Muscle layer of duodenum (tissue), 2 donors: ENCODE results near the gene ATP13A2.
A peak's percentile ranks its signal among the peaks of the same experiment; 100 is the strongest.

Source experiments
- H3K27ac ChIP-seq: one replicate; pipeline ENCODE4 v1.7.0; 2013; ENCODE audit warnings: mild to moderate bottlenecking, low read length
- H3K27me3 ChIP-seq: one replicate; pipeline ENCODE4 v1.7.0; 2013; ENCODE audit warnings: low read depth, mild to moderate bottlenecking, control low read depth, low read length
- H3K36me3 ChIP-seq, 2 donors: one replicate each; pipeline ENCODE4 v1.7.0; 2013; ENCODE audit warnings: low read length in 2 of 2, control low read depth in 1 of 2, mild to moderate bottlenecking in 1 of 2; ENCODE audit not compliant: insufficient read depth in 2 of 2, control insufficient read depth in 1 of 2
- H3K4me1 ChIP-seq, 2 donors: one replicate each; pipeline ENCODE4 v1.7.0; 2013; ENCODE audit warnings: low read length in 2 of 2, mild to moderate bottlenecking in 2 of 2, control low read depth in 1 of 2, moderate library complexity in 1 of 2; ENCODE audit not compliant: insufficient read depth in 2 of 2, control insufficient read depth in 1 of 2
- H3K4me3 ChIP-seq, 2 donors: one replicate each; pipeline ENCODE4 v1.7.0; 2013; ENCODE audit warnings: low read length in 2 of 2, low read depth in 1 of 2, mild to moderate bottlenecking in 1 of 2
- H3K9me3 ChIP-seq, 2 donors: one replicate each; pipeline ENCODE4 v1.7.0; 2013; ENCODE audit warnings: low read length in 2 of 2, control low read depth in 1 of 2, mild to moderate bottlenecking in 1 of 2; ENCODE audit not compliant: control insufficient read depth in 1 of 2
- donor health status: healthy.

The ATP13A2 gene

GRCh38 chr1:16986560-16986959 is 25.2 kb downstream of the ATP13A2 start:
- H3K36me3 ChIP-seq = peaks cover 6 to 32% of the 10 kb centered on the region in 2 donors
- H3K4me3 ChIP-seq = no peak overlapping the region
- peaks cover 0 to 5% of the 10 kb centered on the region in 2 donors for H3K4me1 ChIP-seq
- no peak overlapping the region for H3K27ac ChIP-seq
- no peaks in the 10 kb centered on the region for H3K27me3 ChIP-seq
- no peaks in the 10 kb centered on the region for H3K9me3 ChIP-seq

DNA sequence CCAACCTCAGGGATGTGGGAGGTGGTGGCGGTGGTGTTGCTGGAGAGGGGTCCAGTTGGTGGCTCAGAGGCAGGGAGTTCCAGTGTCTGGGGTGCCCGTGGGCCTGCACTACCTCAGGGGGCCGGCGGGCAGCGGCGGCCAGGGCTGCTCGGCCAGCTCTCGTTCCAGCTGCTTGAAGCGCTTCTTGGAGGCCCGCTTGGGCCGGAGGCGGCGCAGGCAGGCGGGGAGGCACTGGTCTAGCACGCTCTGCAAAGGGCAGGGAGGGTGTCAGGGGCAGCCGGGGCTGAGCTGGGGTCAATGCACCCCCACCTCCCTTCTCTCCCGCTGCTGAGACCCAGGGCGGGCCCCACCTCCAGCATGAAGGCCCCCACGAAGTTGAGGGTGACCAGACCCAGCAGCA is 25.6 kb downstream of the ATP13A2 start:
- no peaks in the 10 kb centered on the region for H3K9me3 ChIP-seq
- H3K27ac ChIP-seq = no peak overlapping the region
- peaks cover 6 to 32% of the 10 kb centered on the region in 2 donors for H3K36me3 ChIP-seq
- peaks cover 0 to 5% of the 10 kb centered on the region in 2 donors for H3K4me1 ChIP-seq
- no peaks in the 10 kb centered on the region for H3K27me3 ChIP-seq
- no peak overlapping the region for H3K4me3 ChIP-seq

DNA sequence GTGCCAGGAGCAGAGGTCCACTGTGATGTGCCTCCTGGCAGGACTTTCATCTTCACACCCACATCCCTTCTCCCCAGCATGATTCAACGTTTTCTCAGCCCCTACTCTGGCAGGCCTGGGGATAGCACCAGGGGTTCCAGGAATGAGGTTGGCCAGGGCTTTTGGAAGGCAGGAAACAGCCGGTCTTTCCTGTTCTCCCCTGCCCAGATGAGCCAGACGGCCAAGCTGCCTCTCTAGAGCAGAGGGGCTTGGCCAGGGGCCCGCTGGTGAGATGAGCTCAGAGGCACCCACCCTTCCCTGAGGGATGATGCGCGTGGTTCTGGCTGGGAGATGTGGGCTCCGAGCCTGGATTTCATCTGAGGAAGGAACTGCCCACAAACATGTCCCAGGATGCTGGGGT is 27.0 kb downstream of the ATP13A2 start:
- H3K27ac ChIP-seq = no peak overlapping the region
- H3K36me3 ChIP-seq = peaks cover 6 to 32% of the 10 kb centered on the region in 2 donors
- no peaks in the 10 kb centered on the region for H3K27me3 ChIP-seq
- H3K4me3 ChIP-seq = no peak overlapping the region
- no peaks in the 10 kb centered on the region for H3K9me3 ChIP-seq
- peaks cover 0 to 14% of the 10 kb centered on the region in 2 donors for H3K4me1 ChIP-seq

DNA sequence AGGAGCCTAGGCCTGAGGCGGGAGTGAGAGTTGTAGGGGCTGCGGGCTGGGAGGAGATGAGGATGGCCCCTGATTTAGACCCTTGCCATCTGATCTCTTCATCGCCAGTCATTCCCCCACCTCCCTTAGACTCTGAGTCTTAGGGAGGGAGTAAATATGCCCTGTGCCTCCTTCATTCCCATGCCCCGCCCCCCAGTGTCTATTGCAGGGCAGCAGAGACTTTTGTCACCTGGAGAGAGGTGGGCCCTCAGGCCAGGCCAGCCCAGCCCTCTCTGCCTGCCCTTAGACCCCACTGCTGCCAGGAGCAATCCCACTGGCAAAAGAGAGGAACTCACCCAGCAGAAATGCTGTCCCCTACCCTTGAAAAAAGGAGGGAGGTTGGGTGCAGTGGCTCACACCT is 28.1 kb downstream of the ATP13A2 start:
- H3K27me3 ChIP-seq = no peaks in the 10 kb centered on the region
- H3K4me3 ChIP-seq = no peak overlapping the region
- peaks cover 0 to 19% of the 10 kb centered on the region in 2 donors for H3K4me1 ChIP-seq
- no peaks in the 10 kb centered on the region for H3K9me3 ChIP-seq
- peaks cover 6 to 27% of the 10 kb centered on the region in 2 donors for H3K36me3 ChIP-seq
- H3K27ac ChIP-seq = no peak overlapping the region

GRCh38 chr1:16982902-16983301 is 28.8 kb downstream of the ATP13A2 start:
- peaks cover 0 to 22% of the 10 kb centered on the region in 2 donors for H3K4me1 ChIP-seq
- H3K27ac ChIP-seq = no peak overlapping the region
- no peak overlapping the region for H3K4me3 ChIP-seq
- no peaks in the 10 kb centered on the region for H3K27me3 ChIP-seq
- H3K9me3 ChIP-seq = no peaks in the 10 kb centered on the region
- H3K36me3 ChIP-seq = peaks cover 6 to 23% of the 10 kb centered on the region in 2 donors

GRCh38 chr1:16981269-16981849 is 30.4 kb downstream of the ATP13A2 start:
- H3K36me3 ChIP-seq = peaks cover 0 to 8% of the 10 kb centered on the region in 2 donors
- H3K27ac ChIP-seq = no peak overlapping the region
- peaks cover 0 to 22% of the 10 kb centered on the region in 2 donors for H3K4me1 ChIP-seq
- no peaks in the 10 kb centered on the region for H3K9me3 ChIP-seq
- no peak overlapping the region for H3K4me3 ChIP-seq
- no peaks in the 10 kb centered on the region for H3K27me3 ChIP-seq

DNA sequence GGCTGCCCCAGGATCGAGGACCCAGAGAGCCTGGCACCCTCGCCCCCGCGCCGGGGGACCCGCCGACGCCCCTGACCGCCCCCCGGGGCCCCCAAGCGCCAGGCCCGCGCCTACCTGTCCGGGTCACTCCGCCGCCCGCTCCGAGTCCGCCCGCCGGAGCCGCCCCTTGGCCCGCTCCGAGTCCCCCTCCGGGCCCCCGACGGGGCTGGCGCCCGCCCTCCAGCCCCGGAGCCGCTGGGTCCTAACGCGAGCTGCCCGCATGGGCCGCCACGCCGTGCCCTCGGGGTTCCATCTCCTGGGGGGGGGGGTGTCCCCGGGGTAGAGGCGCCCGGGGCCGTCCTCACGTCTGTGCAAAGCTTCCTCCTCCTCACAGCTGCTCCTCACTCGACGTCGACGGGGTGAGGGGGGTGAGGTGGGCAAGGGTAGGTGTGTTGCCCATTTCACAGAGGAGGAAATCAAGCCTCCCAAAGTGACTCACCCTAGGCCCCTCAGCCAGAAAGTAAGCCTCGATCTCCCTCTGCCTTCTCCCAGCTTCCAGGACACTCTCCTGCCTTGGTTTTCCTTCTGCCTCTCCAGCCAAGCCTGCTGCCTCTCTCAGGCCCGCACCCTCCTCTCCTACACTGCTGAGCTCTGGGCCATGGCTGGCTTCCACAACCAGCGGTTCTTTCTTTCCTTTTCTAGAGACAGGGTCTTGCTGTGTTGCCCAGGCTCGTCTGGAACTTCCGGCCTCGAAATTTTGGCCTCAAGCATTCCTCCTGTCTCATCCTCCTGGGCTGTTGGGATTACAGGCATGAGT is 31.1 kb downstream of the ATP13A2 start, which contains the start of gene MFAP2:
TSS of gene MFAP2 (minus strand) at position 148 of the 796 bp plus-strand sequence. CDS start 2,347 bp downstream, outside the sequence.
- H3K4me3 ChIP-seq = peak within 1 kb of the TSS in 1 of 2 donors; percentile 56
- no peaks in the 10 kb centered on the region for H3K27me3 ChIP-seq
- no peaks in the 10 kb centered on the region for H3K9me3 ChIP-seq
- H3K36me3 ChIP-seq = peaks cover 0 to under 1% of the 10 kb centered on the region in 2 donors
- peaks cover 0 to 22% of the 10 kb centered on the region in 2 donors for H3K4me1 ChIP-seq
- no peak within 1 kb of the TSS for H3K27ac ChIP-seq

GRCh38 chr1:16979475-16980327 is 32.0 kb downstream of the ATP13A2 start:
- Histone ChIP-seq H3K4me1 (peaks cover 0 to 19% of the 10 kb centered on the region in 2 donors), H3K4me3 (peak overlapping the region in 1 of 2 donors; percentile 56), H3K27ac (no peak overlapping the region), H3K9me3 (no peaks in the 10 kb centered on the region), H3K36me3 (no peaks in the 10 kb centered on the region), H3K27me3 (no peaks in the 10 kb centered on the region)

GRCh38 chr1:16978567-16979474 is 32.9 kb downstream of the ATP13A2 start:
- Histone ChIP-seq H3K27ac (no peak overlapping the region), H3K27me3 (no peaks in the 10 kb centered on the region), H3K4me1 (peaks cover 0 to 17% of the 10 kb centered on the region in 2 donors), H3K9me3 (no peaks in the 10 kb centered on the region), H3K36me3 (no peaks in the 10 kb centered on the region), H3K4me3 (peak overlapping the region in 1 of 2 donors; percentile 56)

DNA sequence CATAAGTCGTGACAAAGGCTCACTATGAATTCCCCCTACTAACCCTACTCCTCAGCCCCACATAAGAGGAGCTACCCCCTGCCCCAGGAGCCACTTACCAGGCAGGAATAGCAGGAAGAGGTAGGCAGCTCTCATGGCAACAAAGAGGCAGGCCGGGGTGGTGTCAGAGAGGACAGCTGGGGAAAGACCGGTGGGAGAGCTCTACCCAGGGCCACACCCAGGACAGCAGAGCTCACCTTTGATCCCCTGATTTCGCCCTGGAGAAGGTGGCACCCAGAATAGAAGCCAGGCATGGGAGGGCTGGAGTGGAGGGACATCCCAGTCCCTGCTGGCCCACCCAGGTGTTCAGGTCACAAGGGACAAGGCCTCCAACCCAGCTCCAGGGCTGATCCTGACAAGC is 33.6 kb downstream of the ATP13A2 start:
- Histone ChIP-seq H3K27ac (no peak overlapping the region), H3K36me3 (no peaks in the 10 kb centered on the region), H3K9me3 (no peaks in the 10 kb centered on the region), H3K4me1 (peaks cover 0 to 17% of the 10 kb centered on the region in 2 donors), H3K27me3 (no peaks in the 10 kb centered on the region), H3K4me3 (no peak overlapping the region)
